ENCODE measurements around the gene SMTN.

DNA sequence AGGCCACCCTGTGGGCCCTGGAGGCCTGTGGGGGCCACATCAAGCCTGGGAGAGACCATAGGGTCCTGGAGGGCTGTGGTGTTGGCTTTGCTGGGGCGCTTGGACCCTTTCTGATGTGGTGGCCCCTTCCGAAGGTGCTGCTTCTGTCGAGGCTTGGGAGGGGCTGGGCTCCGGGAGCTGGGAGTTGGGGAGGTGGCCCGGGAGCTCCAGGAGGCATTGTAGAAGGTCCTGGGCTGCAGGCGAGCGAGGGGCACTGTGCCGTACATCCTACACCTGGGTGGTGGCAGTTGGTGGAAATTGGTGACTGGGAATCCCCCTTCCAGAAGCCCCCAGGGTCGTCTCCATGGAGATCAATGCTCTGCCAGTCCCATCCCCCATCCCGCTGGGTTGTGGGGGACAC lies 56.6 kb downstream of the SMTN start:
- TF ChIP-seq POLR2AphosphoS5 (IDR thresholded peaks at IDR 0.05; ENCODE audit: low read depth, low read length) (no peak), POLR2A (IDR thresholded peaks at IDR 0.05; ENCODE audit: low read depth, low read length) (no peak)
